Spinal cord (tissue), 10 donors: Measurements from ENCODE around the gene C1GALT1C1. TPM values are rescaled to one million over a fixed set of nuclear protein-coding genes. Genes with fewer than 3 reads are reported as not detected.
A peak's percentile ranks its signal among the peaks of the same experiment; 100 is the strongest.

Source experiments
- DNase-seq, 6 donors: peaks; one replicate each; pipeline versions ENCODE4 v3.0.0 to v3.0.0-alpha.2; 2013 to 2015; ENCODE audit warnings: low spot score in 6 of 6, low read depth in 4 of 6
- H3K27ac ChIP-seq: one replicate; pipeline ENCODE4 v1.5.1; 2013; ENCODE audit warnings: low read depth, low read length, control low read depth
- H3K27me3 ChIP-seq: one replicate; pipeline ENCODE4 v1.6.1; 2013; ENCODE audit warnings: low read length; ENCODE audit not compliant: control insufficient read depth, insufficient read depth
- H3K36me3 ChIP-seq: one replicate; pipeline ENCODE4 v1.6.1; 2013; ENCODE audit warnings: low read length; ENCODE audit not compliant: control insufficient read depth, insufficient read depth
- H3K4me1 ChIP-seq: one replicate; pipeline ENCODE4 v1.6.1; 2013; ENCODE audit warnings: low read length; ENCODE audit not compliant: control insufficient read depth, insufficient read depth
- H3K4me3 ChIP-seq: one replicate; pipeline ENCODE4 v1.5.1; 2013; ENCODE audit warnings: low read depth, low read length, control low read depth
- H3K9me3 ChIP-seq: one replicate; pipeline ENCODE4 v1.6.1; 2013; ENCODE audit warnings: low read length; ENCODE audit not compliant: control insufficient read depth, insufficient read depth
- WGBS: methylation state at CpG from one replicate; pipeline ENCODE4 v1.1.5; 2013; ENCODE audit warnings: missing lambda C conversion rate; ENCODE audit not compliant: insufficient coverage; 5-methylcytosine and 5-hydroxymethylcytosine counted together
- polyA plus RNA-seq, 2 donors: library from polyadenylated mRNA; unstranded; fragments of 120-200 nt; gene quantifications; one replicate each; pipeline ENCODE4 v1.2.1, GENCODE V29; 2013; ENCODE audit not compliant: insufficient read length in 2 of 2
- total RNA-seq, 2 donors: library from RNA; depleted of rRNA in 1 of 2; stranded (reverse); fragments of 120-200 nt in 1 of 2; fragments of >200 nt in 1 of 2; gene quantifications; one replicate each; pipeline versions ENCODE4 v1.2.3 to v1.2.4, GENCODE V29; 2013 to 2014
- donor health status: healthy.

Gene C1GALT1C1
- total and polyA plus RNA-seq, 4 donors: 20.2 to 32.7 (median 26.3) TPM

DNA sequence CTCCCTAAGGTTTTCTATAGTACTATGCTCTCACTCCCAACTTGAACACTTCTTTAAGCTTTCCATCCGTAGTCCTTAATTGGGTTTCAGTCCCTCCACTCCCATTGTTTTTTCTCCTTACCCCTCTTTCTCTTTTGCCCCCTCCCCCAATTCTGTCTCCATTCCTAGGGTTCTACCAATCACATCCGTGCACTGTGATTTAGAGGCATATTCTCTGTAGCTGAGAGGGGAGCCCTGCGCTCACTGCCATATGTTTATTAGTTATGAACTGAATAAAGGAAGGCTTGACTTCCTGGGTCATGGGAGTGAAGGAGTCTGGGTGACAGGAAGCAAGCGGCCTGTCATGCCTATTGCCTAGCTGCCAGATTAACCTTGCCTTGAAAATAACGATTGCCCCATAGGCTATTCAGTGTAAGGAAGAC lies 25.5 kb downstream of the C1GALT1C1 start:
- DNase-seq: peak; percentile 10 to 88 (median 25)
- Histone ChIP-seq H3K9me3 (no peaks in the 10 kb centered on the region), H3K4me3 (peak overlapping the region; percentile 73), H3K4me1 (no peaks in the 10 kb centered on the region), H3K27me3 (no peaks in the 10 kb centered on the region), H3K36me3 (no peaks in the 10 kb centered on the region), H3K27ac (peak overlapping the region; percentile 83)
- 21% methylated on average over 3 of the region's 5 CpGs for WGBS

DNA sequence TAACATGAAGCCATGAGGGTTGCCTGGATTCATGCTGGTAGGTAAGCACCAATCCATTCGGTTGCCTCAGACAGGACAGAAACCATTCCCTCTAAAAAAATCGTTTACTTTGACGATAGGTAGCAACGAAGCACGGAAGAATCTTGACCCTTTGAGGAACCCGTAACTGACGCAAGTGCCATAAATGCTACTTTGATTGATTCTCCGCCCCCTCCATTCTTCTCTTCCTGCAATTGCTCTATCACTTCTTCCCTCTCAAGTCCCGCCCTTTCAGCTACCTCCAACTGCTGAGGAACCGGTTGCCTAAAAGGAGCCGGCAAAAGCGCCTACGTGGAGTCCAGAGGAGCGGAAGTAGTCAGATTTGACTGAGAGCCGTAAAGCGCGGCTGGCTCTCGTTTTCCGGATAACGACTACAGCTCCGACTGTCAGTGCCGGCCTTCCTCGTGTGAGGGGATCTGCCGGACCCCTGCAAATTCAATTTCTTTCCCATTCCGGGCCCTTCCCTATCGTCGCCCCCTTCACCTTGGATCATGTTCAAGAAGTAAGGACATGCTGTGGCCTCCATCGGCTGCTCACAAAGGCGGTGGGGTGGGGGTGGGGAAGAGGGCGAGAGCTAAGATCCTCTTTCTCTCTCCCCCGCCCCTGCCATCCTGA lies 26.0 kb downstream of the C1GALT1C1 start, which contains the start of gene MCTS1:
Gene MCTS1 (plus strand): TSS at position 395 of the 654 bp plus-strand sequence. CDS start 136 bp downstream, at position 531.
- WGBS: 24% methylated on average over 24 of the region's 31 CpGs
- no peaks in the 10 kb centered on the region for H3K36me3 ChIP-seq
- peak within 1 kb of the TSS; percentile 83 for H3K27ac ChIP-seq
- H3K27me3 ChIP-seq: no peaks in the 10 kb centered on the region
- H3K9me3 ChIP-seq: no peaks in the 10 kb centered on the region
- peak; percentile 66 to 98 (median 76) for DNase-seq
- H3K4me3 ChIP-seq: peak within 1 kb of the TSS; percentile 73
- no peaks in the 10 kb centered on the region for H3K4me1 ChIP-seq

GRCh38 chrX:120585702-120586101 lies 44.2 kb downstream of the C1GALT1C1 start:
- Histone ChIP-seq H3K4me1 (no peaks in the 10 kb centered on the region), H3K9me3 (no peaks in the 10 kb centered on the region), H3K27me3 (no peaks in the 10 kb centered on the region), H3K4me3 (no peak overlapping the region), H3K27ac (no peak overlapping the region), H3K36me3 (no peaks in the 10 kb centered on the region)
- no CpG with 5 or more reads among the region's 2 CpGs for WGBS
- DNase-seq: no peak

Other genes starting within 250 kb of the C1GALT1C1 start
- gene LAMP2, start 160.8 kb downstream of the C1GALT1C1 start, total RNA-seq: 100 to 1,000 TPM; 126 to 155 TPM
- 10 to 100 TPM; 71.6 to 87.8 TPM for gene LAMP2, start 160.8 kb downstream of the C1GALT1C1 start, polyA plus RNA-seq
- gene CUL4B, start 69.1 kb downstream of the C1GALT1C1 start, total RNA-seq: 10 to 100 TPM; 33.6 to 67.9 TPM
- 10 to 100 TPM; 52.4 to 66.6 TPM for gene CUL4B, start 69.1 kb downstream of the C1GALT1C1 start, polyA plus RNA-seq
- gene MCTS1, start 26.0 kb downstream of the C1GALT1C1 start, total RNA-seq: 10 to 100 TPM; 41.4 to 48.9 TPM
- 10 to 100 TPM; 57.4 to 57.6 TPM for gene MCTS1, start 26.0 kb downstream of the C1GALT1C1 start, polyA plus RNA-seq
- not detected for gene CT47B1, start 245.8 kb upstream of the C1GALT1C1 start, total RNA-seq
- not detected for gene CT47B1, start 245.8 kb upstream of the C1GALT1C1 start, polyA plus RNA-seq